Right lung (tissue), 5 donors: ENCODE results near the gene BCLAF1. TPM values are rescaled to one million over a fixed set of nuclear protein-coding genes. Genes with fewer than 3 reads are reported as not detected.

Experiments used
- polyA plus RNA-seq, 5 donors: library from polyadenylated mRNA; unstranded; fragments of 120-200 nt; gene quantifications; one replicate each; pipeline versions ENCODE4 v1.2.1 to v1.2.3, GENCODE V29; 2013; ENCODE audit warnings: inconsistent platforms in 1 of 5, low replicate concordance in 1 of 5; ENCODE audit not compliant: insufficient read length in 5 of 5, insufficient read depth in 1 of 5

Gene BCLAF1
- polyA plus RNA-seq, 5 donors: 132 to 259 (median 235) TPM

Other genes with a start within 250 kb of the BCLAF1 start
- 1 to 10 TPM; 1.8 to 4.1 (median 3.3) TPM for gene MTFR2, start 39.5 kb downstream of the BCLAF1 start, polyA plus RNA-seq